ENCODE results near the gene LLPH. TPM values are rescaled to one million over a fixed set of nuclear protein-coding genes. Genes with fewer than 3 reads are reported as not detected.

The LLPH gene
- polyA plus RNA-seq, 3 donors: 3.1 to 44.0 (median 33.4) TPM

DNA sequence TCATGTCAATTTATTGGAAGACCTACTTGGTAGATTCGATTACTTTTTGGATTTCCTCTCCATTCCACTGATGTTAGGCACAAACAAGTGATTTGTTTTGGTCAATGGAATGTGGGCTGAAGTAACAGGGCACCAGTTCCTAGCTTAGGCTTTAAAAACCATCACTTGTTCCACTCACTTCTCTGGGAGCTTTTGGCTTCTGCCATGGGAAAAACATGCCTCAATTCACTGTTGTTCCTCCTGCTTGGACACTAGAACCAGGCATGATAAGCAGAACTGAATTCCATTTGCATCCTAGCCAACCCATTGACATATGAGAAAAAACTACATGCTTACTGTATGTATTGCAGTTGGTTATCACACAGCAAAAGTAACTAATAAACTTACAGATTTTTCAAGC is 47.8 kb downstream of the LLPH start:
- Mint-ChIP-seq H3K27ac (no peak overlapping the region), H3K9me3 (peaks cover 0 to 1% (median 0%) of the 10 kb centered on the region in 7 donors), H3K4me1 (no peaks in the 10 kb centered on the region), H3K4me3 (no peak overlapping the region), H3K27me3 (ENCODE audit: low read depth in 3 of 3) (peaks cover 0 to 3% (median under 1%) of the 10 kb centered on the region in 3 donors), H3K36me3 (no peaks in the 10 kb centered on the region)
- Histone ChIP-seq H3K4me3 (replicated peaks in 1 of 3; ENCODE audit: low read depth in 2 of 3, low read length in 3 of 3) (no peak overlapping the region), H4K20me1 (ENCODE audit: insufficient read depth, low read length) (no peaks in the 10 kb centered on the region), H3K4me2 (replicated peaks; ENCODE audit: extremely low read depth, low read length, poor library complexity, severe bottlenecking) (no peak overlapping the region), H3K27ac (ENCODE audit: low read depth in 1 of 2, low read length in 2 of 2) (no peak overlapping the region), H3K9me3 (replicated peaks in 1 of 2; ENCODE audit: control insufficient read depth in 1 of 2, insufficient read depth in 1 of 2, low read length in 2 of 2) (no peaks in the 10 kb centered on the region), H2AFZ (ENCODE audit: insufficient read depth, low read depth, low read length, poor library complexity, severe bottlenecking) (no peak overlapping the region), H3K4me1 (ENCODE audit: control insufficient read depth in 1 of 2, insufficient read depth in 2 of 2, low read length in 2 of 2) (no peaks in the 10 kb centered on the region), H3K36me3 (replicated peaks in 1 of 2; ENCODE audit: control insufficient read depth in 1 of 2, insufficient read depth in 2 of 2, low read length in 2 of 2) (no peaks in the 10 kb centered on the region), H3K9ac (ENCODE audit: insufficient read depth, low read length, poor library complexity, severe bottlenecking) (no peak overlapping the region), H3K79me2 (ENCODE audit: insufficient read depth, low read length) (no peaks in the 10 kb centered on the region), H3K27me3 (ENCODE audit: control insufficient read depth in 2 of 2, insufficient read depth in 2 of 2, low read length in 2 of 2) (no peaks in the 10 kb centered on the region)
- WGBS (ENCODE audit: insufficient coverage): no CpG with 5 or more reads among the region's 1 CpG
- DNase-seq: no peak
- TF ChIP-seq, protein P1, sequence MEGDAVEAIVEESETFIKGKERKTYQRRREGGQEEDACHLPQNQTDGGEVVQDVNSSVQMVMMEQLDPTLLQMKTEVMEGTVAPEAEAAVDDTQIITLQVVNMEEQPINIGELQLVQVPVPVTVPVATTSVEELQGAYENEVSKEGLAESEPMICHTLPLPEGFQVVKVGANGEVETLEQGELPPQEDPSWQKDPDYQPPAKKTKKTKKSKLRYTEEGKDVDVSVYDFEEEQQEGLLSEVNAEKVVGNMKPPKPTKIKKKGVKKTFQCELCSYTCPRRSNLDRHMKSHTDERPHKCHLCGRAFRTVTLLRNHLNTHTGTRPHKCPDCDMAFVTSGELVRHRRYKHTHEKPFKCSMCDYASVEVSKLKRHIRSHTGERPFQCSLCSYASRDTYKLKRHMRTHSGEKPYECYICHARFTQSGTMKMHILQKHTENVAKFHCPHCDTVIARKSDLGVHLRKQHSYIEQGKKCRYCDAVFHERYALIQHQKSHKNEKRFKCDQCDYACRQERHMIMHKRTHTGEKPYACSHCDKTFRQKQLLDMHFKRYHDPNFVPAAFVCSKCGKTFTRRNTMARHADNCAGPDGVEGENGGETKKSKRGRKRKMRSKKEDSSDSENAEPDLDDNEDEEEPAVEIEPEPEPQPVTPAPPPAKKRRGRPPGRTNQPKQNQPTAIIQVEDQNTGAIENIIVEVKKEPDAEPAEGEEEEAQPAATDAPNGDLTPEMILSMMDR (IDR thresholded peaks at IDR 0.05): no peak
- intact Hi-C loops (cut with micrococcal nuclease): loop anchor here in 1 of 2 donors (10.0 kb wide), 1 partner anchor 528 kb away; no protein-coding TSS in a partner anchor

- no peaks in the 10 kb centered on the region for H3K9me3 ChIP-seq (replicated peaks in 1 of 2; ENCODE audit: control insufficient read depth in 1 of 2, insufficient read depth in 1 of 2, low read length in 2 of 2)
- intact Hi-C loops (cut with micrococcal nuclease): loop anchor here in 1 of 2 donors (10.0 kb wide), 1 partner anchor 526 kb away; no protein-coding TSS in a partner anchor
- Mint-ChIP-seq H3K4me3 (no peak overlapping the region), H3K4me1 (peaks cover under 1% of the 10 kb centered on the region), H3K27ac (no peak overlapping the region), H3K27me3 (ENCODE audit: low read depth in 3 of 3) (peaks cover 0 to 3% (median 3%) of the 10 kb centered on the region in 3 donors), H3K36me3 (no peaks in the 10 kb centered on the region), H3K9me3 (peaks cover 0 to 1% (median 0%) of the 10 kb centered on the region in 7 donors)
- no peaks in the 10 kb centered on the region for H3K4me1 ChIP-seq (ENCODE audit: control insufficient read depth in 1 of 2, insufficient read depth in 2 of 2, low read length in 2 of 2)
- no peak overlapping the region for H3K4me2 ChIP-seq (replicated peaks; ENCODE audit: extremely low read depth, low read length, poor library complexity, severe bottlenecking)
- H3K27me3 ChIP-seq (ENCODE audit: control insufficient read depth in 2 of 2, insufficient read depth in 2 of 2, low read length in 2 of 2): no peaks in the 10 kb centered on the region
- no peak overlapping the region for H3K9ac ChIP-seq (ENCODE audit: insufficient read depth, low read length, poor library complexity, severe bottlenecking)
- H3K79me2 ChIP-seq (ENCODE audit: insufficient read depth, low read length): no peaks in the 10 kb centered on the region
- 100% methylated on average over 1 of the region's 4 CpGs for WGBS (ENCODE audit: insufficient coverage)
- no peak overlapping the region for H3K27ac ChIP-seq (ENCODE audit: low read depth in 1 of 2, low read length in 2 of 2)
- H3K4me3 ChIP-seq (replicated peaks in 1 of 3; ENCODE audit: low read depth in 2 of 3, low read length in 3 of 3): no peak overlapping the region
- no peak overlapping the region for H2AFZ ChIP-seq (ENCODE audit: insufficient read depth, low read depth, low read length, poor library complexity, severe bottlenecking)
- no peaks in the 10 kb centered on the region for H3K36me3 ChIP-seq (replicated peaks in 1 of 2; ENCODE audit: control insufficient read depth in 1 of 2, insufficient read depth in 2 of 2, low read length in 2 of 2)
- TF ChIP-seq, protein P1 (IDR thresholded peaks at IDR 0.05): no peak
- no peaks in the 10 kb centered on the region for H4K20me1 ChIP-seq (ENCODE audit: insufficient read depth, low read length)
- no peak for DNase-seq
Observed at GRCh38 chr12:66080791-66081190, 49.8 kb downstream of the LLPH start.

All from CD14-positive monocyte (primary cell).